Nephron progenitor cell (in vitro differentiated cells): ENCODE data around the gene CENPP.

Experiments used
- DNase-seq: peaks from one replicate; pipeline ENCODE4 v3.0.0; 2021
- H3K27ac Mint-ChIP-seq: 2 replicates; pipeline ENCODE4 v1.8.0; 2021; ENCODE audit warnings: mild to moderate bottlenecking, moderate library complexity, mixed read lengths
- H3K27me3 Mint-ChIP-seq: 2 replicates; pipeline ENCODE4 v1.8.0; 2021; ENCODE audit warnings: mild to moderate bottlenecking, low read depth, mixed read lengths; ENCODE audit not compliant: poor library complexity
- H3K36me3 Mint-ChIP-seq: 2 replicates; pipeline ENCODE4 v1.8.0; 2021; ENCODE audit warnings: low read depth, mixed read lengths
- H3K4me1 Mint-ChIP-seq: 2 replicates; pipeline ENCODE4 v1.8.0; 2021; ENCODE audit warnings: mixed read lengths
- H3K4me3 Mint-ChIP-seq: 2 replicates; pipeline ENCODE4 v1.8.0; 2021; ENCODE audit warnings: mild to moderate bottlenecking, moderate library complexity, mixed read lengths
- H3K9me3 Mint-ChIP-seq: 2 replicates; pipeline ENCODE4 v1.8.0; 2021; ENCODE audit warnings: mild to moderate bottlenecking, moderate library complexity, mixed read lengths
- TF ChIP-seq, protein P1 (sequence below): fragments of 200-600 bp; sonication (generic); IDR thresholded peaks from 2 replicates; pipeline ENCODE4 v1.5.0; 2021; ENCODE audit warnings: antibody characterized with exemption

CENPP gene

DNA sequence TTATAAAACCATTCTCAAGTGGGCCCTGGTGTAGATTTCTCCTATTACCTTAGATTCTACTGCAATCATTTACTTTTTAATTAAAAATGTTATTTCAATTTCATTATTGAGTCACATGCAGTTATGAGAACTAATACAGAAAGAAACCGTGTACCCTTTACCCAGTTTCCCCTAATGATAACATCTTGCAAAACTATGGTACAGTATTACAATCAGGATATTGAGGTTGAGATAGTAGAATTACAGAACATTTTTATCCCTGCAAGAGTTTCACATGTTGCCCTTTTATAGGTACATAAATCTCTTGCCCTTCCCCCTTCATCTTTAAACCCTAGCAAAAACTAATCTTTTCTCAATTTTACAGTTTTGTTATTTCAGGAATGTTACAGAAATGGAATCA is 109.5 kb downstream of the CENPP start:
- Mint-ChIP-seq H3K4me1 (no peaks in the 10 kb centered on the region), H3K27ac (no peak overlapping the region), H3K9me3 (no peaks in the 10 kb centered on the region), H3K36me3 (no peaks in the 10 kb centered on the region), H3K4me3 (no peak overlapping the region), H3K27me3 (peaks cover 4% of the 10 kb centered on the region)
- DNase-seq: no peak
- TF ChIP-seq, protein P1, sequence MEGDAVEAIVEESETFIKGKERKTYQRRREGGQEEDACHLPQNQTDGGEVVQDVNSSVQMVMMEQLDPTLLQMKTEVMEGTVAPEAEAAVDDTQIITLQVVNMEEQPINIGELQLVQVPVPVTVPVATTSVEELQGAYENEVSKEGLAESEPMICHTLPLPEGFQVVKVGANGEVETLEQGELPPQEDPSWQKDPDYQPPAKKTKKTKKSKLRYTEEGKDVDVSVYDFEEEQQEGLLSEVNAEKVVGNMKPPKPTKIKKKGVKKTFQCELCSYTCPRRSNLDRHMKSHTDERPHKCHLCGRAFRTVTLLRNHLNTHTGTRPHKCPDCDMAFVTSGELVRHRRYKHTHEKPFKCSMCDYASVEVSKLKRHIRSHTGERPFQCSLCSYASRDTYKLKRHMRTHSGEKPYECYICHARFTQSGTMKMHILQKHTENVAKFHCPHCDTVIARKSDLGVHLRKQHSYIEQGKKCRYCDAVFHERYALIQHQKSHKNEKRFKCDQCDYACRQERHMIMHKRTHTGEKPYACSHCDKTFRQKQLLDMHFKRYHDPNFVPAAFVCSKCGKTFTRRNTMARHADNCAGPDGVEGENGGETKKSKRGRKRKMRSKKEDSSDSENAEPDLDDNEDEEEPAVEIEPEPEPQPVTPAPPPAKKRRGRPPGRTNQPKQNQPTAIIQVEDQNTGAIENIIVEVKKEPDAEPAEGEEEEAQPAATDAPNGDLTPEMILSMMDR: no peak

DNA sequence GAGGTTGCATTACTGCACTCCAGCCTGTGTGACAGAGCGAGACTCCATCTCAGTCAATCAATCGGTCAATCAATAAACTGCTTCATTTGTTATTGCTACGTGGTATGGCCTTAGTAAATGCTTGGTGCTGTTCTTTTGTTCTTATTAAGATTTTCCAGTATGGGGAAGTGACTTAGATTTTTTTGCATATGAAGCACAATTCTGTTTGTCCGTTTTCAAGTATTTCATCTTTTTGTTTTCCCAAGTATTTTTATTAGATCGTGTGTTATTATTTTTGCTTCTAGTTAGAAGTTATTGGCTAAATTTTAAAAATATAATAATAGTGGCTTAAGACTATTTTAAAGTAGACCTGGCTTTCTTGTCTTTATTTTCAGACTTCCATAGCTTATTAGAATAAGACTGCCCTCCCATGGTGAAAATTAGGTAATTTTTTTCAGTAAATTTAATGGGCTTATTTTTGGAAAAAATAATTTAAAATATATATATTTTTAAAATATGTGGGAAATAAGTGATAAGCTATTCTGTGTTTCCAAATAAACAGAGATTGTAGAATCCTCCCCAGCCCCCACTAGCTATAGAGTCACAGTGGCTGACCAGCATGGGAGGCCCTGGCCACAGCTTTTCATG is 113.3 kb downstream of the CENPP start:
- H3K27me3 Mint-ChIP-seq: peaks cover 4% of the 10 kb centered on the region
- DNase-seq: no peak

DNA sequence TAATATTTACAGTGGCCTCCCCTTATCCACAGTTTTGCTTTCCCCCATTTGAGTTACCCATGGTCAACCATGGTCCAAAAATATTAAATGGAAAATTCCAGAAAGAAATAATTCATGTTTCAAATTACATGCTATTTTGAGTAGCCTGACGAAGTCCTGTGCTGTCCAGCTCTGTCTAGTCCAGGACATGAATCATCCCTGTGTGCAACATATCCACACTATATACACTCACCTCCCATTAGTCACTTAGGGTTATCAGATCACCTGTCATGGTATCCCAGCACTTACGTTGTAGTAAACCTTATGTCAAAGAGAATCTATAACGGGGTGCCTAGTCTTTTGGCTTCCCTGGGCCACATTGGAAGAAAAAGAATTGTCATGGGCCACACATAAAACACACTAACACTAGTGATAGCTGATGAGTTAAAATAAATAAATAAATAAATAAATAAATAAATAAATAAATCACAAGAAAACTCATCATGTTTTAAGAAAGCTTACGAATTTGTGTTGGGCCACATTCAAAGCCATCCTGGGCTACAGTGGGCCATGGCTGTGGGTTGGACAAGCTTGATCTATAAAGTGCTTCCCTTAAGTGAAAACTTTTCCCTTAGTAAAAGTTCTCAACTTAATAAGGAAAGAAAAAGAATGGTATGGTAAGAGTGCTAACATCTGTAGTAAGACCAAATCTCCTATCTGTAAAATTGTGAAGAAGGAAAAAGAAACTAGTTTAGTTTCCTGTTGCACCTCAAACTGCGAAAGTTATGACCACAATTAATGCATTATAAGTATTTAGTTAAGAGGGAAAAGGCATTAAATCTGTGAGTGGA is 114.4 kb downstream of the CENPP start:
- TF ChIP-seq, protein P1: no peak
- Mint-ChIP-seq H3K9me3 (no peaks in the 10 kb centered on the region), H3K27me3 (peaks cover 4% of the 10 kb centered on the region), H3K27ac (no peak overlapping the region), H3K4me3 (no peak overlapping the region), H3K4me1 (no peaks in the 10 kb centered on the region), H3K36me3 (no peaks in the 10 kb centered on the region)
- DNase-seq: no peak

More for the DNA sequence above, 113.3 kb downstream of the CENPP start:
- H3K27ac Mint-ChIP-seq: no peak overlapping the region
- no peaks in the 10 kb centered on the region for H3K4me1 Mint-ChIP-seq
- no peaks in the 10 kb centered on the region for H3K36me3 Mint-ChIP-seq
- TF ChIP-seq, protein P1: no peak
- no peak overlapping the region for H3K4me3 Mint-ChIP-seq
- no peaks in the 10 kb centered on the region for H3K9me3 Mint-ChIP-seq

DNA sequence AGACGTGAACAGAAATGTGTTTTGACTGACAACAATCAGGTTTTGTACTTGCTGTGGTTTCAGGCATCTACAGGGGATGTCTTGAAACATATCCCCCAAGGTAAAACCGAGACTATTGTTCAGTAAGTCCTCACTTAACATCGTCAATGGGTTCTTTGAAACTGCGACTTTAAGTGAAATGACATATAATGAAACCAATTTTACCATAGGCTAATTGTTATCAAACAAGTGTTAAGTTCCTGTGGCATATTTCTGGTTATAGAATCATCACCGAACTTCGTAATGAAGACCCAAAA is 114.9 kb downstream of the CENPP start:
- Mint-ChIP-seq H3K4me3 (no peak overlapping the region), H3K4me1 (no peaks in the 10 kb centered on the region), H3K27ac (no peak overlapping the region), H3K9me3 (no peaks in the 10 kb centered on the region), H3K27me3 (peaks cover 7% of the 10 kb centered on the region), H3K36me3 (no peaks in the 10 kb centered on the region)
- no peak for DNase-seq
- TF ChIP-seq, protein P1: no peak

DNA sequence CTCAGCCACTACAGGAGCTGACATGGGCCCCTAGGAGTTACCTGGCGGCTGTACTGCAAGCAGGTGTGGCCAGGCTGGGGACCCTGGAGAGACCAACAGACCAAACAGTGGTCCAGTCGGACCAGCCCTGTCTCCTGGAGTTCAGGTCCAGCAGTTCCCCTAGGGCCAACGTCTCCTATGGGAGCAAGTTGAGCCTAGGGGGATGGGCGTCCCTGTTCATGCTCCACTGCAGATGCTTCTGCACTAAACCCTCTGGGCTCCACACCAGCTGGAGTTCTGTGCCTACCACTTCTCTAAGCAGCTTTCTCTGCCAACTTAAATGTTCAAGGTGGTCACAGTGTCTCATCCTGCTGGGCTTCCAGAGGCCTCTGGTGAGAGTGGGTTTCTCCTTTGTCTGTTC is 119.1 kb downstream of the CENPP start:
- TF ChIP-seq, protein P1: no peak
- Mint-ChIP-seq H3K27me3 (peaks cover 12% of the 10 kb centered on the region), H3K4me1 (no peaks in the 10 kb centered on the region), H3K4me3 (no peak overlapping the region), H3K9me3 (peaks cover 4% of the 10 kb centered on the region), H3K27ac (no peak overlapping the region), H3K36me3 (no peaks in the 10 kb centered on the region)
- peak; percentile 4 for DNase-seq

DNA sequence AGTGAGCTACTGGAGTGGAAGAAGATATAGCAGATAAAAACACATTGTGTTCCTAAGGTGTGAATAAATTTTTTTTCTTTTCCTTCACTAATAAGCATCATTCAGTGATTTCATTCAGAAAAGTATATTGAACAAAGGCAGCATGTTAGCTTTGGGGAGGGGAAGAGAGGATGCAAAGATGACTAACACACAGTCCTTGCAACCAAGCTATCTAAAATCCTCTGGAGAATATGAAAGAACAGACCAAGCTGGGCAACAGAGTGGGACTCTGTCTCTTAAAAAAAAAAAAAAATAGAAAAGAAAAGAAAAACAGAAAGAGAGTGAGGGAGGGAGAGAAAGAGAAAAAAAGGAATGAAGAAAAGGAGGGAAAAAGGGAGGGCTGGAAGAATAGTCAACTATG is 120.8 kb downstream of the CENPP start:
- Mint-ChIP-seq H3K4me1 (no peaks in the 10 kb centered on the region), H3K27me3 (peaks cover 12% of the 10 kb centered on the region), H3K9me3 (peaks cover 9% of the 10 kb centered on the region), H3K4me3 (no peak overlapping the region), H3K36me3 (no peaks in the 10 kb centered on the region), H3K27ac (no peak overlapping the region)
- no peak for DNase-seq
- TF ChIP-seq, protein P1: no peak
